Forelimb muscle (tissue), 1 donor: Measurements from ENCODE around the gene ATG5. TPM values are rescaled to one million over a fixed set of nuclear protein-coding genes. Genes with fewer than 3 reads are reported as not detected.

ENCODE experiments used
- DNase-seq: peaks from one replicate; pipeline ENCODE4 v3.0.0-alpha.2; 2013; ENCODE audit warnings: low read depth
- polyA plus RNA-seq: library from polyadenylated mRNA; unstranded; fragments of 120-200 nt; gene quantifications from one replicate; pipeline ENCODE4 v1.2.1, GENCODE V29; 2013; ENCODE audit not compliant: insufficient read length

The ATG5 gene
- polyA plus RNA-seq, 1 donor = 22.3 TPM

DNA sequence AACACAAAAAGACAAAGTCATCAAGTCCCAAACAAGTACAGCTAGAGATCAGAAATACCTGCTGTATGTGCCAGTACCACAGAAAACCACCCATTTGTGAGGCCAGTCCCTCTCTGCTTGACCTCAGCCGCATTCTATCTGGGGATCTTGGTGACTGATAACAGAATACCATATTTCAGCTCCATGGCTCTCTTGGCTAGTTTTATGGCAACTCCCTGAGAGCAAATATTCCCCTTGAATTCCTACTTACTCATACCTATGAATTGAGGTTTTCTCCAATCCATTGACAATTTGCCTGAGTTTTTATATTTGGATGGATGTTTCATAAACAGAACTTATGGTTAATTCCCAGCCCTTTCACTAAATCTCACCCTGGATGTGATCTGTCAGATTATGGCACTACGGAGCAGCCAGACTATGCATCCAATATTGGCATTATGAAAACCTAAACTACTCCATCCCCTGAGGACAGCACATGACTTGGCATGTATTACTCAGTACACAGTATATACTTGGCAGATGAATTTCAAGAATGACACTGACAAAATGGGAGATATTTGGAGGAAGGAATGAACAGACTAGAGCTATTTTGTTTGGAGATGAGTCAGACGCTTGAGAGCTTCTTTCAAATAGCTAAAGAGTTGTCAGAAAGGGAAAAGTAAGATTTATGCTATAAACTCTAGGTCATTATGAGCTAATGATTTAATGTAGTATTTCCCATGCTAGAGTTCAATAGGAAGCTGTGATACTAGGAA is 143.7 kb downstream of the ATG5 start:
- no peak for DNase-seq

DNA sequence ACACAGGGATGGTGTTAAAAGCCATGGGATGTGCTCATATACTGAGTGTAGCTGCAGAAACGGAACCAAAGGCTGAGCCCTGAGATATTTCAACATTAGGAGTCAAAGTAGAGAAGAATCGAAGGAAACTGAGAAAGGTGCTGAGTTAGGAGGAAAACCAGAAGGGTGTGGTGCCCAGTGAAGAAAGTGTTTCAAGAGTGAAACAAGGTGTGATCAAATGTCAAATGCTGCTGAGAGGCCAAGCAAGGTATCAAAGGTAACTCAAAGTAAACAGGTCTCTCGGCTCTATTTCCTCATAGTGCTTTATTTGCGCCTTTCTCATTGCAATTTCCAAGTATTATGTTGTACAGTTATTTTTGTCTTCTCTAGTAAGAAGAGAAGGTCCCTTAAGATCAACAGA is 145.4 kb downstream of the ATG5 start:
- no peak for DNase-seq

DNA sequence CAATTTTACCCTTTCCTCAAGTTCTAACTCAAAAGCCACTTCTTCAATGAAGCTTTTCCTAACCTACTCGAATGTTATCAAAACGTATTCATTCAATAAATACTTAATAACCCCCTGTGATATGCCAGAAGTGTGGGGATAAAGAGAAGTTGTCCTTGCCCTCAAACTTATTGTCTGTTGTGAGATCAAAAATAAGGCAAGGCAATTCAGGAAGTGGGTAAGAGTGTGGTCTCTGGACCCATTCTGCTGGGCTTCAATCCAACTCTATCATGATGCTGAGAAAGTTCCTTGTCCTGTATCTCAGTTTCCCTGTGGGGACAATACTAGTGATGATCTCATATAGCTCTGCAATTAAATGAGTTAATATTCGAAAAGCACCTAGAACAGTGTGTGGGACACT is 146.7 kb downstream of the ATG5 start:
- DNase-seq = no peak

DNA sequence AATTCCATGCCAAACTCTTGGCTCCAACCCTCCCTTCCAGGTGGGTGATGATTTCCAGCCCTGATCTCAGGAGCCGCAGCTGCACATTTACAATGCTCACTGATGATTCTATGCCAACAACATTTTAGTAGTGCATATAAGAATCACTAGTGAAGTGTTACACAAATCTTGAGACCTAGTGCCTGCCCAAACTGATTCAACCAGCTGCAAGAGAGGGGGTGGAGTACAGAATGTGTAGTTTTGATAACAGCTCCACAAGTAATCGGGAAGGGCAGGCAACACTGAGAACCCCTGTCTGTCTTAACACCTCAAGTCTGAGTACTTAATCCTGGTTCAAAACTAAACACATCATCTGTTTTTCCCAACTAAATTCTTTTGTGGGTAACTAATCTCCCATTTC is 147.8 kb downstream of the ATG5 start:
- DNase-seq = no peak

DNA sequence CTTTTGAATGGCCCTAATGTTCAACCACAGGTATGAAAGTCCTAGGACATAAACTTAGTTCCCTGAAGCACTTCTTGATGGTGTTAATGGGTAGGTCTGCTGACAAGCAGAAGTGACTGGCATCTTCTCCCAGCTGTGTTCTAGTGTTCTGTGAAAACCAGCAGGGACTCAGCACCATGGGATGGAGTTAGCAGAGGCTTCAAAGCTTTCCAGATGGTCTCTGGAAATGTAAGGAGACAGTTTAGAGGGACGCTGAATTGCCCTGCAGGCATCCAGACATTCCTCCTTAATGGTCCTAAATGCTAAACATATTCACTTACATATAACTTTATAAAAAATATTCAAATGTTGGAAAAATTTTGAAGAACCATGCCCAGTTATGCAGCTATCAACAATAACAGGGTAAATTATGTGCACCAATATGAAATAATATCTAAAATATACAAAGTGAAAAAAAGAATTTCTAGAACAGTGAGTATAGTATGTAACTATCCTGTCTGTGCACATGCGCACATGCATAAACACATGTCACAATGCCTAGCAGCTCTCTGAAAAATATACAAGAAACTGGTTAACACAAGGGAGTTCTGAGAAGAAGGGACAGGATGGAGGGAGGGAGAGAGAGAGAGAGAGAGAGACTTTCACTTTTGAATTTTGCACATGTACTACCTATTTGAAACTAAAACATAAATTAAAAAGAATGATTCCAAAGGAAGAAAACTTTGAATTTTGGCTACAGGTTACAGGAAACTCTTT is 152.3 kb downstream of the ATG5 start:
- DNase-seq = no peak

DNA sequence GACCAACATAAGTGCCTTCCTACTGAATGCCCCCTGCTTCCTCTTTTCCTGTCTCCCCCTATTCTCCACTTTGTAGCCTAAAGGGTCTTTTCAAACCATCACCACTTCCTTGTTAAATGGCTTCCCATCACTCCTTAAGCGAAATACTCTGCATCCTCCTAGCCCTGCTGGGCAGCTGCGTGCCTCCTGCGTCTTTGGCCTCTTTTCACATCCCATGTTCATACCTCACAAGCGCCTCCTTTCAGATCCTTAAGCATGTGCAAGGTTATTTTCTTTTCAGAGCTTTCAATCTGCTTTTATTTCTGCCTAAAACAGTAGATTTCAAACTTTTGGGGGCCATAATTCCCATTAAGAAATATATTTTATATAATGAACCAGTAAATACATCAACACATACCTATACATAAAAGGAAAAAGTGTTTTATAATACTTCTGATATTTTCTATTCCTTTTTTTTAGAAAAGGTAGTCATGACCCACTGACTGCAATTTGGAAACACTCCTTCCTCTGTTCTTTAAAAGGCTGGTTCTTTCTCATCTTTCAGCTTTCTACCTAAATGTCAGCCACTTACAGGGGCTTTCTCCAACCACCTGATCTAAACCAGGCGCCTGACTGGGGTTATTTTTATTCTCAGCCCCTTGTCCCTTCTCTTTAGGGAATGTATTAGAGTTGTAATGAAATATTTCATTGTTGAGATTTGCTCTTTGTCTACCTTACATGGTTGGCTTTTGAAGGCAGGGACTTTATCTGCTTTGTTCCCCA is 155.3 kb downstream of the ATG5 start:
- no peak for DNase-seq

DNA sequence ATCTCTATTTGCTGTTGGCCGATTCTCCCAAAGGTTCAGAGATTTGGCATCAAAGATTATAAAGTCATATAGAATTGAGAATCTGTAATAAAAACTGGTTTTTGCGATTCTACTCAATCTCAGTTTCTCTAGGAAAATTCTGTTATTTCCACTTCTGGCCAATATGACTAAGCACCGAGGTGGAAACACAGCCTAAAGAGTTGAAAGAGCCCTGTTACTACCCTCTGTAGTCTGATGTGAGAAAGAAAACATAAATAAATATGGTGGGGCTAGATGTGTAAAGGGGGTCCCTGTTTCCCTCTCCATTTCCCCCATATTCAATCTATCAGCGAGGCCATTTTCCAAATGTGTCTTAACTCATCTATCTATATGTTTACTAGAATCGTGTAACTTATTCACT is 156.0 kb downstream of the ATG5 start:
- DNase-seq = no peak

DNA sequence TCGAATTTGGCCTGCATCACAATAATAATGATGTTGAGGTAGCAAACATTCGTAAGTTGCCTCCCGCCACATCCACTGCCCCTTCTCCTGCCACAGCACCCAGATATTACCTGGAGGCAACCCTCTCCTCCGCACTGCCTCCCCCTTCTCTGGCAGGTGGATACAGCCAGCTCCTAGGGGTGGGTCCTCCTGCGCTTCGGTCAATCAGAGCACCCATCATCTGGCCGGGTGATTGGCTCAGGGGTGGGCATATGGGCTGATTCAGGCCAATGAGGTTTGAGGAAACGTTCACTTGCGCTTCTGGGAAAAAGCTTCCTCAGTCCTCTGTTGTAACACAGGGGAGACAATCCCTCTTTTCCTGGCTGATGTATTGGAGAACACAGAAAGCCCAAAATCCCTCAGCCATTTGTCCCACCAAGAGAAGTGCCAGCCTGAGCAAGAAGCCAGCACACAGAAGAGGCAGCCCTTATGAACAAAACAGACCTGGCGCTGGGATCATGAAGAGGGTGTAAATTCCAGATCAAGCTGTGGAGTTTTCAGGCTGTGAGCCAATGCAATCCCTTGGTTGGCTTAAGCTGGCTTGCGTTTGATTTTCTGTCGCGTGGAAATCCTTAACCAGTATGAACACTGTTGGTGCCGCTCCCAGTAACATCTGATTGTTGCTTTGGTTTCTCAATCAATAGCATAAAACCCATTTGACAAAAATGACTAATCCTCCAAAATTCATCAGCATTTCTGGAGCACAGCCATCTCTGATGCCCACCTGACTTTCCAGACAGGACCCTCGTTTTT is 157.3 kb downstream of the ATG5 start:
- no peak for DNase-seq

DNA sequence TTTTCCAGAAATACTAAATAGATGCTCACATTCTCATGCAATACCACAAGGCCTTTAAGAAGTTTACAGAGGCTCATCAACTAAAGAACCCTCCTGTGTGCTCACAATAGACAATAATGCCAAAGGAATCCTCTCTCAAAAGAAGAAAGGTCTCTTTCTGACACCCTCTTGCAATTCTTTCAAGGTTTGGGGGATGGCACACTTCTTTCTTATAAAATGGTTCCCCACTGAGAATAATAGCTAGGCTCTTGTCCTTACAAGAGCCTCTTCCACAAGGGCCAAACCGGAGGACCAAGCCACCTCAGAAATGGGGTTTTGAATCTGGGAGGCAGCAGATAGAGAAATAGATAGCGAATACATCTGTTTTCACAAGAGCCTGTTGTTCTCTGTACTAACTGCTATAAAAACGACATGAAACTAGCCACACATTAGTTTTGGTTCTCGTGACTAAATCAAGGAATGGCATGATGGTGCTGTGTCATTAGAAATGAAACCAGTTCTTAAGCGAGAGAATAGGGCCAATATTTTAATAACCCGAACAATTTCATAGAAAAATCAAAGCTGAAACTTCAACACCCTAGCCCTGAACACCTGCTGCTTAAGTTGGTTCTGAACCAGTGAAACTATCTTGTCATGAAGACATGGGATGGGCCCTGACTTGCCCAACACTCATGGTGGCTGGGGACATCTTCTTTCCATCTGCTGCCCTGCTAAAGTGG is 158.3 kb downstream of the ATG5 start:
- no peak for DNase-seq

DNA sequence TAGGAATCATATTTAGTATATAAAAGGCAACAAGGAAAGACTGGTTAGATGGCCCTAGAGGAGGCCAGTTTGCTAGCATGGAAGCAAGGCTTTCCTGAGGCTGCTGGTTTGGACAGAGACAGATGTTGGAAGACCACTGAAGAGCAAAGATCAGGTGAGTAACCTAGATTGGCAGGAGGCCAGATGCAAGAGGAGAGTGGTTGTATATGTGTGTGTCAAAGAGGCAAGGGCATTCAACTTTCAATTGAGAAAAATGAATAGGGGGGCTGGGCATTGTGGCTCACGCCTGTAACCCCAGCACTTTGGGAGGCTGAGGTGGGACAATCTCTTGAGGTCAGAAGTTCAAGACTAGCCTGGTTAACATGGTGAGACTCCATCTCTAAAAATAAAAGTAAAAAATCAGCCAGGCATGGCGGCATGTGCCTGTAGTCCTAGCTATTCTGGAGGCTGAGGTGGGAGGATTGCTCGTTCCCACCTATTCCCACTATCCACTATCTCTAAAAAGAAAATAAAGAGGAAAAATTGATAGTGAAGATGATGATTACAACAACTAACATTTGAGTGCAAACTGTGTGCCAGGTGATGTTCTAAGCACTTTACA is 159.6 kb downstream of the ATG5 start:
- DNase-seq = no peak

DNA sequence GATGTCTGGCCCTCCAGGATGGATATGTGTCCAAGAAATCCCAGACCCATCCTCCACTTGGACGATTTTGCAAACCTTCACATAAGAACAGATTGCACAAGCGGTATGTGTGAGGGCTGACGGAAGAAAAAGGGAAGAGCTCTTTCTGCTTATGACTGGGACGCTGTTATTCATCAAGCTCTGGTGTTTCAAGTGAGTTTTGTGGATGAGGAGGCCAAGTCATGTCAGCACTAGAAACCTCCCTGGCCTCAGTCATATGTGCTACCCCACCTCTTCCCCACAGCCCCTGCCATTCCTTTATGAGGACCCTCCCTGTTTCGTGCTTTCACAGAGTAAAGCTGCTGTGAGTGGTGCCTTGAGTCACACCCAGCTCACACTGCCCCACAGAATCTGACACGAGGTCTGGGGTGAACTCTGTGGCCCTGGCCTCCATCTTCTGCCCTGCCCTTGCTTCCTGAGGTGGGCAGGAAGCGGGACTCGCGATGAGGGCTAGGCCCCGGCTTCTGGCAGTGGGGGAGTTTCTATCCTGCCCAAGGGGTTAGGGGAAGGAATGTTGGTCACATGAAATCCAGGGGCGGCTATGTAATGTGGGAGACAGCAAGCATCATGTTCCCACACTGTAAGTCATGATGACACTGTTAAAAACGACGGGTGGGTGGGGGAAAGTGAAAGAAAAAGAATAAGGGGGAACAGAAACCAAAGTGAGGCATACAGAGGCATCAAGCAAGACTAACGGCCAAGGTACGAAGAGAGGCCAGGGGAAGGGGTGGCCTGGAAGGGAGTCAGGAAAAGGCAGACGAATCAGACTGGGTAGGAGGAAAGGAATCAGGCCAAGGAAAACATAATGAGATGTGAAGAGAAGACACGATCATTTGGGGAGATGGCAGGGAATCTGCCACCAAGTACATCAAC is 161.3 kb downstream of the ATG5 start:
- DNase-seq = peak; percentile 39

DNA sequence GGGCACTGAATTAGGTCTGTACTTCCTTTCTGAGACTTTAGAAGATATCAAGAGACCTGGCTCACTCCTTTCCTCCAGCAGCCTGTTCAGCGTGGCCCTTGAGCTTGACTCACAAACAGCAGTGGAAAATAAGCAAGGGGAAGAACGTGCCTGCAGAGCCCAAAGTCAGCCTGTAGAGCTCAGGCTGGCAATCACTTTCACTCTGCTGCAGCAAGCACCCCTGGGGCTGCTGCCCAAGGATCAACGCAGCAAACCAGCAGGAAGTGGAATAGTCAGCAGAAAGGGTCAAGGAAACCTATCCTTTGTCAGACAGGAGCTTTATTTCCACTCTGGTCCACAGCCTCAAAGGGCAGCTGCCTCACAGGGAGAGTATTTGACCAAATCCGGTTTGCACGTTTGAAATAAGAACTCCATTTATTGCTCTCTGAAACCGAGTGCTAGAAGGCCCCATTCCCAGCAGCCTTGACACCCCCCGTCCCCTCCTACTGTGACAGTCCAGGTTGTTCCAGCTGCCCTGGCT is 162.1 kb downstream of the ATG5 start:
- no peak for DNase-seq

DNA sequence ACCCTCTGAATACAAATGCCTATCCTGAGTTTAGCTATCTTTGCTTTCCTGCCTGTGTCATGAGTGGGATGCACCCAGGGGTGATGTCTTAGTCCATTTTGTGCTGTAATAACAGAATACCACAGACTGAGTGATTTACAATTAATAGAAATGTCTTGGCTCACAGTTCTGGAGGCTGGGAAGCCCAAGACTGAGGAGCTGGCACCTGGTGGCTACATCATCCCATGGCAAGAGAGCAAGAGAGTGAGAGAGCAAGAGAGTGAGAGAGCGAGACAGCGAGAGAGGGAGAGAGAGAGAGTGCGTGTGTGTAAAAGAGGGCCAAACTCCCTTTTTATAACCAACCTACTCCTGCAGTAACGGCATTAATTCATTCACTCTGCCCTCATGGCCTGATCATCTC is 162.6 kb downstream of the ATG5 start:
- no peak for DNase-seq

DNA sequence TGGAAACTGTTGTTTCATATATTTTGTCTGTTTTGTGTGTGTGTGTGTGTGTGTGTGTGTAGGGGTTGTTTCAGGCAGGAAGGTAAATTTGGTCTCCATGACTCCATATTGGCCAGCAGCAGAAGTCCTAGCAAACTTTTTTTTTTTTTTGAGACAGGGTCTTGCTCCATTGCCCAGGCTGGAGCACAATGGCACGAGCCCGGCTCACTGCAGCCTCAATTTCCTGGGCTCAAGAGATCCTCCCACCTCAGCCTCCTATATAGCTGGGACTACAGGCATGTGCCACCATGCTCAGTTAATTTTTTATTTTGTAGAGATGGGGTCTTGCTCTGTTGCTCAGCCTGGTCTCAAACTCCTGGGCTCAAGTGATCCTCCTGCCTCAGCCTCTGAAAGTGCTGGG is 163.7 kb downstream of the ATG5 start:
- DNase-seq = no peak

DNA sequence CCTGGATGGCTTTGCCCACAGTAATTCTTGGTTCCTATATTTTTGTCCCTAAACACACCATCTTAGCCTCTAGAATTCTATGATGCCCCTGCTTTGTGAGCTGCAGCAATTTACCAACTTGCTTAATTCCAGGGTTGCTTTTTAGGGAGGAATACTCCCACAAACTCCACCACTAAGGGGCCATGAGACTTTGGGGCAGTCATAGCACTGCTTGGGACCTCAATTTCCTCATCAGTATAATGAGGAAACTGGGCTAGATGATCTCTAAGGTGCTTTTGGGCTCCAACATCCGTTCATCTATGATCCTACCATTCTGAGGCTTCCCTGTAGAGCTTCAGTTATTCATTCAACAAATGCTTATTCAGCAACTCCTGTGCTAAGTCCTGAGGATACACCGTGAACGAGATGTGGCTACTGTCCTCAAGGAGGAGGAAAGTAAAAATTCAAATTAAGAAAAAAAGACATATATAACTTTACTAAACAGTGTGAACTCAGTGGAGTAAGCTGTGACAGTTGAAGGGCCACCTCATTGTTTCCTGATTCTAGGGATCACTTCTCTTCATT is 164.2 kb downstream of the ATG5 start:
- DNase-seq = no peak

DNA sequence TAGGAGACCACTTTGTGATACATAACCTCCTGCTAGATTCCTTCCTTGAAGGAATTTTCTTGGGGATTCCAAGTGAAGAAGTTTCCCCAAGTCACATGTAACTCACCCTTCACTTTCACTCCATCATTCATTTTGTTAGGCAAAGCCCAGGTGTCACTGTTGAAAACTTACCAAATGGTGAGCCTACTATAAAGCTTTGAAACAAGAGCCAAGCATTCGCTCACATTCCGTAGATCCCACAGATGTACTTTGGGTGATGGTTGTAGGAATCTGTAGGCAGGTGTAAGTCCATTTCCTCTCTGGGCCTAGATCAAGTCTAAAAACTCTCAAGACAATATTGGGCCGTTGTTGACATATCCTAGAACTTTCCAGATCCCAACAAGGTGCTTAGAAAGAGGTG is 165.4 kb downstream of the ATG5 start:
- no peak for DNase-seq

DNA sequence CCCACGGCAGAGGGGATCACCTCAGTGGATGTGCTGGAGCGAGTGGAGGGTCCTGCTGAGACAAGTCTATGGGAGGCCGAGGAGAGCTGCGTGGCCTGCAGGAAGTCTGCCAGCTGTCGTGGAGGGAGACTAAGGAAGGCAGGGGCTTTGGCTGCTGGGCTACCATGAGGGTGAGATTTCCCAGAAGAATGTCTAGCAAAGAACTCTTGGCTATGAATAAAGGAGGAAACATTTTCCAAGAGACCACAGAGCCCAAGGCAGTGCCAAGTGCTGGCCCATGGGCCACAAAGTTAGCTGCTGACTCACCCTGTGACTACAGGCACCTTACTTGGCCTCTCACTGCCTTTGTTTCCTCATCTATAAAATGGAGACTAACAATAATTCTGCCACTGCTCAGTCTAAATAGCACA is 166.0 kb downstream of the ATG5 start:
- DNase-seq = no peak

DNA sequence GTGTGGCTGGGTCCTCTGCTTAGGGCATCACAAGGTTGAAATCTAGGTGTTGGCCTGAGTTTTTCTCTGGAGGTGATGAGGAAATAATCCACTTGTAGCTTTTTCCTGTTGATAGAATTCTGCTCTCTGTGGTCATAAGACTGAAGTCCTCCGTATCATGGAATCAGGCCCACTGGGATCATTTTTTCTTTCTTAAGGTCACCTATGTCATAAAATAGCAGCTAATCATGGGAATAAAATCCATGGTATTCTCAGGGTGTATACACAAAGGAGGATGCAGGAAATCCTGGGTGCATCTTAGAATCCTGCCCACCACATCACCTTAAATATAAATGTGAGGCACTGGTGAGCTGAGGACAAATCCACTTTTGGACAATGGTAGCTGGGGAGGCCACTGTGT is 166.7 kb downstream of the ATG5 start:
- no peak for DNase-seq

DNA sequence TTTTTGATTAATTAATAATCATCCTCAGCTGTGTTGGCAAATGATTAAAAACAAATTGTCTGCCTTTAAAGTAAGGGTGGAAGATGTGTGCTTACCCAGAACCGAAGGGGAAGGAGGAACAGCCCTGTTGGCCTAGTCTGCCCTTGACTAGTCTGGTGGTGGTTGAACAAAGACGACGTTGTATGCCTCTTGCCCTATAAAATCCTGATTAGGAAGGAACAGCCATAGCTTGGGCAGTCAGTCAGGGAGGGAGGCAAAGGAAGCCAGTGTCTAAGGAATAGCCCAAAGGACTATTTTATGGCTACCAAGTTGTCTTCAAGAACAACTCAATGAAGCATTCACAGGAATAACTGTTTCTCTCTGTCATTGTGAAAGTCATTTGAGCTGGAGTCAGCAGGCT is 168.7 kb downstream of the ATG5 start:
- no peak for DNase-seq
